GM10266 (cell line): ENCODE measurements around the gene ABL1.

Experiments
- DNase-seq: peaks from one replicate; pipeline ENCODE4 v3.0.0; 2012; ENCODE audit errors: extremely low spot score
- CTCF ChIP-seq: IDR thresholded peaks from 2 replicates; pipeline ENCODE4 v1.5.1; 2012; ENCODE audit warnings: mild to moderate bottlenecking, low read depth; ENCODE audit not compliant: control insufficient read depth, insufficient read depth; ENCODE audit errors: missing control alignments

The ABL1 gene

GRCh38 chr9:130933114-130934046 is 98.3 kb downstream of the ABL1 start:
- DNase-seq = no peak
- no peak for TF ChIP-seq CTCF

- no peak for TF ChIP-seq CTCF
Observed at GRCh38 chr9:130934246-130934645, 99.2 kb downstream of the ABL1 start.

GRCh38 chr9:130934702-130935647 is 99.9 kb downstream of the ABL1 start:
- DNase-seq = no peak
- no peak for TF ChIP-seq CTCF

More at GRCh38 chr9:130934246-130934645, 99.2 kb downstream of the ABL1 start:
- DNase-seq = no peak

- no peak for TF ChIP-seq CTCF
- DNase-seq = no peak
Observed at GRCh38 chr9:130935648-130936271, 100.7 kb downstream of the ABL1 start.

GRCh38 chr9:130936285-130937117 is 101.4 kb downstream of the ABL1 start:
- DNase-seq = no peak
- TF ChIP-seq CTCF = no peak
